HG03025 (cell line): ENCODE measurements around the gene DPYSL5.

Experiments used
- ATAC-seq: cut with Tn5 transposase; IDR thresholded peaks from one replicate; pipeline ENCODE4 v1.9.1; 2021; ENCODE audit warnings: mild to moderate bottlenecking, moderate library complexity; ENCODE audit not compliant: unreplicated experiment, low FRiP score

The DPYSL5 gene

DNA sequence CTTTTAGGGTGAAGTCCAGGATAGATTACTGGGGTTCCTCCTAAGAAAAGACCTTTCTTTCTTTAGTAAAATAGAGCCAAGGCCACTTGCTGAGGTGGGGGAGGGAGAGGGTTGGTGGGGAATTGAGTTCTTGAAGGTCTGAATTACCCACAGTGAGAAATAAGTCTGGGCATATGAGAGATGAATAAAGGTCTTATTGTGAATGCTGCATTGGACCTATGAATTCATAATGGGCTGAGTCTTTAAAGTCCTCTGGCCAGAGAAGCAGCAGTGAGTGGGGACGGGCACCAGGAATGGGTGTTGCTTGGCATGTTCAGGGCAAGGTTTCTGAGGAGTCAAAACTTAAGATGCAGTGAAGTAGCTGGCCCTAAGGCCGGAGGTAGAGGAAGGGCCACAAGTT is 133.0 kb downstream of the DPYSL5 start:
- ATAC-seq = no peak

DNA sequence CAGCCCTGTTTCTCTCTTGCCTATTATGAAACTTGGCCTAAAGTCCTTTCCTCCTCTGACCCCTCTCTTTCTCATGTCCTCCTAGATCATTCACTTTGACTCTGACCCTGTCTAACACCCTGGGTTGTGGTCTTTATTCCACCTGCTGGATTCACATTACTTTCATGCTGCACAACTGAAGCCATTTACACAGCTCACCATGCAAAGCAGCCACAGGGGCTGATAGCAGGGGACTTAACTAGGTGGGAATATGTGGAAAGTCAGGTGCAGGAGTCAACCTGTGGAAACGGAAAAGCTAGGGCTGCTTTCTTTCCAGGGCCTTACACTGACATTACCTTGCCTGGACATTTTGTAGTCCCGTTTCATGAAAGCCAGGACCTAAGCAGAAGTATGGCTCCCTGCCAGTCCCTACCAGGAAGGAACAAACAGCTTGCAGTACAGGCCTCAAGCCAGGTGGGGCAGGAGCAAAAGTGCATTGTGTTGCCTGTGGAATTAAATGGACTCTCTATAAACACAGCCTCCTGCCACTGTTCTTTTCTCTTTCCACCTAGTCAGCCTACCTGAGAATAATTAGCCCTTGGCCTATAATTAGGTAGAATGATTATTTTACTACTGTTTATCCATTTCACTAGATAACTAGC is 134.3 kb downstream of the DPYSL5 start:
- no peak for ATAC-seq

DNA sequence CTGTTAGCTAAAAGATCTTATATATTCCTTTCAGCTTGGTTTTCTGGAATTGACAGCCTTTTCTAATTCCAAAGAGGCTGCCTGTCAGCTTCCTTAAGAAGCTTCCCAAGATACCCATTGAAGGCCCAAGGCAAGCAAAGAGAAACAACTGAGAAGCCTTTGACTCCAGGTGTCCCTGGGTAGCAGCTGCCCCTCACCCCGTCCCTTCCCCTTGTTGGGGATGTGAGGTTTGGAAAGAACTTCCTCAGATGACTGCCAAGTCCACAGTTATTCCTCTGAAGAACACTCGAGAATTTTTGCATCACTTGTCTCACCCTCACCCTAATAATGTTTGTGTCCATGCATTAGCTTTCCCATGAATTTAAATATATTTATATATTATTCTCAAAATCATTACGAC is 135.8 kb downstream of the DPYSL5 start:
- ATAC-seq = no peak

DNA sequence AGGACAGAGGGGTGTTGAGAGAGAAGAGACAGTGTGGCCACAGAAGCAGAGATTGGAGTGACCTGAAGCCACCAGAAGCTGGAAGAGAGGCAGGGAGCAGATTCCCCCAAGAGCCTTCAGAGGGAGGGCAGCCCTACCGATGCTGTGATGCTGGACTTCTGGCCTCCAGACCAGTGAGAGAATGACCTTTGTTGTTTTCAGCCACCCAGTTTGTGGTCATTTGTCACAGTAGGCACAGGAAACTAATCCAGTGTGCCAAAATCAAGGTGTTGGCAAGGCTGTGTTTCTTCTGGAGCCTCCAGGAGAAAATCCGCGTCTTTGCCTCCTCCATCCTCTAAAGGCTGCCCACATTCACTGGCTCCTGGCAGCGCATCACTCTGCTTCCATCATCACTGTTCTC is 137.9 kb downstream of the DPYSL5 start:
- no peak for ATAC-seq

DNA sequence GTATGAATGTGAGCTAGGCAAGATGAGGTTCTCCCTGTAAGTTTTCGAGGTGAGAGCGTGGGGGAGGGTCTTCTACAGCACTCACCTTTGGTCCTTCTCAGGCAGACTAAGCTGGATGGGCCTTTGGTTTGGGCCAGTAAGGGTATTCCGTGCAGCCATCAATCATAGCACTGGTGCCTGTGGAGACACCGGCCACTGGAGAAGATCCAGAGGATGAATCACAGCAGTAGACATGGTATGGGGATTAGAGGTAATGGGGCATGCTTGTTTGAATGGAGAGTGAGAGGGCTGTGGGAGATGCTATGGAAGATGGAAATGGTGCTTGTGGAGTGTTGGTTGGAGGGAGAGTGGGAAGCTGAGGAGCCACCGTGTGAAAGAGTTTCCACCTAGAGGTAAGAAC is 138.6 kb downstream of the DPYSL5 start:
- ATAC-seq = no peak

DNA sequence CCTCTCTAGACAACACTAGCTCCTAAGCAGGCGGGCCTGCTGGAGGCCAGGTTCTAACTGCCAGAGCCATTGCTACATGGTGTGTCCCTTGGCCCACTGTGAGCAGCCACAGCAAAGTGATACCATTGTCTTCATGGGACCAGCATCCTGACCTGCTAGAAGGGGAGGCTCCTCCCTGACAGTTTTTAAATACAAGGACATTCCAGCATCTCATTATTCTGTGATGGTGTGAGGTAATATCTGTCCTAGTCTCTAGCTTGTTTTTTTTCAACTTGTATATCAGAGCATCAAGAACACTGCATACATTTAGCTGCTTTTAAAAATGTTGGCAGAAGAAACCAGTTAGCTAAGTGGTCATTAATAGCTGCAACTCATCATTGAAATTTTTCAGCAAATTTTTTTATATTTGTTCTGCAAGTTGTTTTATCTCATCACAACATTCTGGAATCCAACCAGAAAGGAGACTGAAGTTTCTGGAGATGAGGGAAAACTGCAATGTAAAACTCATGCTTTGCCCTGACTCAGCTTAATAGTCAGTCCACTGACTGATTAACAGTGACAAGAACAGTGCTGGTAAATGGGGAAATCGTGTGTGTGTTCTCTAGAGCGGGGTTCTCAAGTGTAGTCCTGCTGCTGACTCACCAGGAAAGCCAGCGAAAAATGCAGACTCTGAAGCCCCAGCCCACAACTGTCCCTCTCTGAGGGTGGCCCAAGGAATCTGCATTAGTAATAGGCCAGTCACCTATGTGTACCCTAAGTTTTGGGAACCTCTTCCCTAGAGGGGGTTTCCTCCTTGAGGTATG is 140.3 kb downstream of the DPYSL5 start:
- ATAC-seq = no peak

DNA sequence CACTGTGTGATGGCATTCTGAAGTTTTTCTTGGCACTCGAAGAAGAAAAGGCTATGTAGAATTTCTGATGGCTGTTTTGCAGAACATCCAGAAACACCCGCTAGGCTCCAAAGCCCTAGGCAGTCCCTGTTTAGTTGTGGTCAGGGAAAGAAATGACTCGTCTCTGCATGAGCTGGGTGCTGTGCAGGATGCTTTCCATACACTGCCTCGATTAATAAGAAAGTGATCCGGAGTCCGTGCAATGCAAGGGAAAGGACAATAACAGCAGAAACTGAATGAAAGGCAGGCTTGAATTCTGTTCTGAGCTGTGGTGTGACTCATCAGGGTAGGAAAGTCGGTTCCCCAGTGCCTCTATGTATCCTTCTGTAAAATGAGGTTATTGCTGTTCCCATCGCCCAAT is 141.2 kb downstream of the DPYSL5 start:
- no peak for ATAC-seq

DNA sequence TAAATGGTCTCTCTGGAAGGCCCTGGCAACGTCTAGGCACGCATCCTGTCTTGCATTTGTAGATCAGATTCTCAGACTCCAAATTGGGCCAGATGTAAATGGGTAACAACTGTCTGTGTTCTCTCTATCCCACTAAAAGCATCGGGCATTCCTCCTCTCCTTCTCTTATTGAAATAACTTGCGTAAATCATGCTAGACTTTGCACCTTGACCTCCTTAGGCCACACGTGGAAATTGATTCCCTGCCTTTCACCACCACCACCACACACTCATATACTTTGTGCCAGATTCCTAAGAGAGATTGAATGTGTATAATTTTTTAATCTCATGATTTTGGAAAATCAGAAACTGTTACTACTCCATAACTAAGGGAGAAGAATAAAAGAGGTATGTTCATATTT is 143.8 kb downstream of the DPYSL5 start:
- no peak for ATAC-seq

DNA sequence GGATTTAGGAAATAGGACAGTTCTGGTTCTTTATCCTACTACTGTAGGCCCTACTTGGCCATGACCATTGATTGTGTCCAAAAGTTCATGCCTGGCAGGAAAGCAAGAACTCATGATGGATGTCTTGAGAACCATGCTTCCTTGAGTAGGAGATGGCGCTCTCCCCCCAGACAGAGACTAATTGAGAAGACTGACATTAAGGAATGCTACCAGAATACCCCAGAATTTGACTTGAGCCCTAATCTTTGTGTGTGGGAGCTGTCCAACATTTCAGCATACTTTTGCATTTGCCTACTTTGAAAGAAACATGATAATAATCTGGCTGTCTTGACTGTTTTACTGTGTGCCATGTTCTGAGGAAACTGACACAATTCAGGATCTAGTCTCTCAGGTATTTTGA is 145.8 kb downstream of the DPYSL5 start:
- ATAC-seq = no peak

DNA sequence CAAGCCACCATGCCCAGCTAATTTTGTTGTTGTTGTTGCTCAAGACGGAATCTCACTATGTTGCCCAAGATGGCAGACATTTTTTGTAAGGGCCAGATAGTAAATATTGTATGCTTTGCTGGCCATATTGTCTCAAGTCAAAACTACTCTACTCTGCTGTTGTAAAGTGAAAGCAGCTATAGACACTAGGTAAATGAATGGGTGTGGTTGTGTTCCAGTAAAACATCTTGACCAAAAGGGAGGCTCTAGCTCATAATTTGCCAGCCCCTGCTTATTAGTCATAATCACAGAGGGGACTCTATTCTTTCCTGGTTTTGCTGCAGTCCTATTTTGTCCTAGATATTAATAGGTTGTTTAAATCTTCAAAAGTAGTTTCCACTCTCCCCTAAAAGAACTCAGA is 147.1 kb downstream of the DPYSL5 start:
- ATAC-seq = no peak

DNA sequence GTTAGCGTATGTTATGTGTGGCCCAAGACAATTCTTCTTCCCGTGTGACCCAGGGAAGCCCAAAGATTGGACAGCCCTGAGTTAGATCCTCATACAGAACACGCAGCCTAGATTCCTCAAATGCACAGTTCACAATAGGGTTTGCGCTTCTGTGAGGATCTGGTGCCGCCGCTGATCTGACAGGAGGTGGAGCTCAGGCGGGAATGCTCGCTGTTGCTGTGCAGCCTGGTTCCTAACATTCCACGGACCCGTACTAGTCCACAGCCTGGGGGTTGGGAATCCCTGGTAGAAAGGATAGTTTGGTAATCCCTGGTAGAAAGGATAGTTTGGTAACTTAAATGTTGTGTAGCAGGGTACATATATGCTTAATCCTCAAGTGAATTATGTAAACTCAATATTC is 149.5 kb downstream of the DPYSL5 start:
- ATAC-seq = no peak

DNA sequence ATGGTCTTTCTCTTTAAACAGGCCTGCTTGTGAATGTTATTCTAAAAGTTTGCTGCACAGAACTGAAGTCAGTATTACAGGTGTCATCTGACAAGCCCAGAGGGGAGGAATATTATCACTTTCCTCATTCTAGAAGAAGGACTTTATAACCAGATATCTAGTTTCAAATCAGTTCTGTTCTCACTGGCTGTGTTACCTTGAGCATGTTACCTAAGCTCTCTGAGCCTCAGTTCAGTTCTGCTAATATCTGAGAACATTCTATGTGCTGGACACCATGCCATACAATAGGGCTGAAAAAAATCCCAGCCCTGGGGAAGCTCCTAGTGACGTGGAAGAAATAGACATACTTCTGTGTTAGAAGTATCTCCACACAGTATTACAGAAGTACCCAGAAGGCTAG is 150.4 kb downstream of the DPYSL5 start:
- no peak for ATAC-seq
